HL-60/S4 treated with phorbol 12-myristate 13-acetate at 8.2 ng/mL for 4 days and 3 days (cell line): ENCODE measurements around the gene PLSCR1.

Source experiments
- in situ Hi-C: fragments of 300-500 bp; cut with MboI; formaldehyde crosslinking; loops from 2 replicates; pipeline ENCODE4 v1.15.0; 2022; ENCODE audit warnings: low sequenced_read_pairs

PLSCR1 gene, protein sequence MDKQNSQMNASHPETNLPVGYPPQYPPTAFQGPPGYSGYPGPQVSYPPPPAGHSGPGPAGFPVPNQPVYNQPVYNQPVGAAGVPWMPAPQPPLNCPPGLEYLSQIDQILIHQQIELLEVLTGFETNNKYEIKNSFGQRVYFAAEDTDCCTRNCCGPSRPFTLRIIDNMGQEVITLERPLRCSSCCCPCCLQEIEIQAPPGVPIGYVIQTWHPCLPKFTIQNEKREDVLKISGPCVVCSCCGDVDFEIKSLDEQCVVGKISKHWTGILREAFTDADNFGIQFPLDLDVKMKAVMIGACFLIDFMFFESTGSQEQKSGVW

DNA sequence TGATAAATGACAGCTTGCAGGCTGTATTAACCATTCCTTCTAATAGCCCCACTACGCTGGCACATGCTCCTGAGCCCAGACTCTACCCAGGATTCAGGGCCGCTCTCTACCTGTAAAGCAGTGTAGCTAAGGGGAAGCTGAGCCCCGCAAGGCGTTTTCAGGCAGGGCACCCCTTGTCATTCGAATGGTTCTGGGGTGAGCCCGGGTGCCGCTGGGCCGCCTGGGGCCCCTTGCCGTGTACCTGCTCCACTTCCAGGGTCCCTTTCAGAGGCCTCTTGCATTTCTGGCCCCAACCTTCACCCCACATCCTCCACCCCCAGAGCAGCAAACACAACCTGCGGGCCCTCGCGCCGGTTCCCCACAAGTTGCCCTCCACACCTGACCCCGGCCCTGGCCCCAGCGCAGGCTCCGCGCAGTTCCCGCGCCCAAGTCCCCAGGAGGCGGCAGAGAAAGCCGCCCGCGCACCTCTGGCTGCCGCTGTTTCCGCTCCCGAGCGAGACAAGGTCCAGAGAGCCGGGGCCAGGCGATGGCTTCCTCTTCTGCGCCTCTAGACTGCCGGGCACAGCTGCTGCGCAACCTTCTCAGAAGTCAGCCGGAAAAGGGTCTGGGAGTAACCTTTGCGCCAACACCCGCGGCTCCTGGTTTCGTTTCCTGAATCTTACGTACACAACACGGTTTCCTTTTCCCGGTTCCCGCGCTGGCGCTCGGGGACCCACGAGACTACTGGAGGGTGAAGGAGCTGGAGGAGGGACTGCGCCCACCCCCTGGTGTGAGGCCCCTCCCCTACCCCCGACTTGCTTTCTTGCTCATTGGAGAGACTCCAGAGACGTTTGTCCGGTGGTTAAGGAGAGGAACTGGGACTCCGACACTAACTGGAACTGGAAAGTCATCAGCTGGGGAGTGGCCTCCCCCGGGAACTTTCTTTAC is at the start of gene PLSCR1:
TSS of gene PLSCR1 (minus strand) at position 606 of the 927 bp plus-strand sequence. CDS start 8,055 bp downstream, outside the sequence.
- in situ Hi-C loops = no loop called here

DNA sequence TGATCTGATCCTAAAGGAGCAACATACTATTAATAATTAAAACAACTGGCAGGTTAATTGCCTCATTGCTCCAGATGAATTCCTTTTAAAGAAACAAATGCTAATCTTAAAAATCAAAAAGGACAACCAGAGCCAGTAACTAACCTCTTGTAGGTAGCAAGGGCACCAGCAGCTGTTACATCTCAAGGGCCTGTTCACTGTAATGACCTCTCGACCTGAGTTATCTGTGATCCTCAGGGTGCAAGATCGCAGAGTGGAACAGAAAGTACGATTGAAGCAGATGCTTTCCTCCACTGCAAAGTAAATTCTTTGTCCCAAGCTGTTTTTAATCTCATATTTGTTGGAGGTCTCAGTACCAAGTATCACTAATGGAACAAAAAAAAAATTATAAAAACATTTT is 49.4 kb upstream of the PLSCR1 start:
- in situ Hi-C loops = loop anchor here (25.0 kb wide), 1 partner anchor 381 kb away; no protein-coding TSS in a partner anchor

DNA sequence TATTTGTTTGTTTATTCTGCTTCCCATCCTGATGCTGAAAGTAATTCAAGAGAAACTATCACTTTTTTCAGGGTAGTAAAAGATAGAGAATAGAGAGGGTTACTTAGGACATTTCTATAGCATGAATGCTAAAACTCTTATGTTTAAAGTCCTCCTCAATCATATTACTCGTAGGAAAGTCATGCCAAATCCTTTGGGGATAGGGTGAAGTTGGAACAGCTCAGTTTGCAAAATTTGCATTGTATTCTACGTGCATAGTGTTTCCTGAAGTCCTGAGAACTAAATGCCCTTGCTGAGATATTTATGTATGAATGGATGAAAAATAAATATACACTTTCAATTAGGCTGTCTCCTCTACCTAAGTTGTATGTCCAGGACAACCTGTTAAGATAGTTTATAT is 46.1 kb upstream of the PLSCR1 start:
- in situ Hi-C loops = loop anchor here (25.0 kb wide), 1 partner anchor 378 kb away; no protein-coding TSS in a partner anchor

DNA sequence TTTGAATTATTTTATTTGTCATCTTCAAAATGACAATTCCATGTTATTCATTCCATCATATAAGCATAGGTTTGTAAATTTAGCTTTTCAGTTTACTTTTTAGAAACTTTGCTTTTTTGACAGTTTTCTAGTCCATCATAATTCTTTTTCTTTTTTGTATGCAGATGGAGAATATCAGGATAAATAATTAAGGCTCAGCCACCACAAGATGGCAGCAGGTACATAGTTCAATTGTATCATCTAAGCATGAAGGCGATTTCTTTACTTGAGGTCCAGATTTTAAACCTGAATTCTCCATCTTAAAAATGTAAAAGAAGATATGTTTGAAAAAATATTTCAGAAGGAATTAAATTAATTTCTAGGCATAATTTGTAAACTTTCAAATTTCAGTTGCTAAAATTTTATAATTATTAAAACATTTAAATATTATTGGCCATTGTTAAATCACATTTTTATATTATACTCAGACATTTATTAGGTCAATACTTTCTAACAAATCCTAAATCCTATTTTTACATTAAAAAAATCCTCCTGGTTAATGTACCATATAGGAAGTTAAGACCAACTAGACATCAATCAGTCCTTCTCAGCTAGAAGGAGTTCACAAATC is 45.6 kb upstream of the PLSCR1 start:
- in situ Hi-C loops = loop anchor here (25.0 kb wide), 1 partner anchor 378 kb away; no protein-coding TSS in a partner anchor

DNA sequence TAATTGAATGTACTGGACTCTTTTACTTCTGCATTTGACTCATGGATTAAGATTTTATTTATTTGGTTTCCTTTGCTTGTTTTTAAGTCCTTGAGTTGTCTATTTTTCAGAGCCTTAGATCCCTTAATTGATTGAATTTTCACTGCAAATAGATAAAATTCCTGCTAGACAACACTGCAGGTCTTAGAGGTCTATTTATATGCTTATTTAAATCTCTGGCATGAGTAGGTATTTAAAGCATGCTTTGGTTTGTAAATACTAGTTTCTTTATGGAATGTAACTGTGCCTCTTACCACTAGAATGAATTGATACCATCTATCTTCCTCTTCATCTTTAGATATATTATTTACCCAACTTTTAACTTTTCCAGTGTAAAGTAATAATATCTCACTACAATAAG is 40.7 kb upstream of the PLSCR1 start:
- in situ Hi-C loops = loop anchor here (25.0 kb wide), 1 partner anchor 373 kb away; no protein-coding TSS in a partner anchor

DNA sequence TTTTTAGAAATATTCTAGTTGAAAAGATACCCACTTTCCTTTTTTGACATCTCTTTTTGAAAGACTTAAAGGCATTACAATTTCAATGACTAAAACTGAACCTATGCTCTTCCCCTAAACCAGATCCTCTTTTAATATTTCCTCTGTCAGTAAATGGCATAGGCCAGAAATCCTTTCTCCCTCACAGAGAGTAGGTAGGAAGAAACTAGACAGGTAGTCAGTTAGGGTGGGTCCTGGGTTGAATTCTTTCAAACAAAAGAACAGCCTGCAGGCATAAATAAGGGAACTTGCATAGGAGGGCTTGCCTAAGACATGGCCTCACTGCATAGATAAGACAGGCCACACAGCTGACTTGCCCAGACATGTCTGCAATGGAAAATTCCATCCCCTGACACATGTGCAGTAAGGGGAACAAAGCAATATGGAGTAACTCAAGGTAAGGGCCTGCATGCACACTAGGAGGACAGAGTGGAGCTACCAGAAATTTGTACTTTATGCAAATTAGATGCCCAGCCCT is 37.6 kb upstream of the PLSCR1 start:
- in situ Hi-C loops = loop anchor here (25.0 kb wide), 1 partner anchor 370 kb away; no protein-coding TSS in a partner anchor

DNA sequence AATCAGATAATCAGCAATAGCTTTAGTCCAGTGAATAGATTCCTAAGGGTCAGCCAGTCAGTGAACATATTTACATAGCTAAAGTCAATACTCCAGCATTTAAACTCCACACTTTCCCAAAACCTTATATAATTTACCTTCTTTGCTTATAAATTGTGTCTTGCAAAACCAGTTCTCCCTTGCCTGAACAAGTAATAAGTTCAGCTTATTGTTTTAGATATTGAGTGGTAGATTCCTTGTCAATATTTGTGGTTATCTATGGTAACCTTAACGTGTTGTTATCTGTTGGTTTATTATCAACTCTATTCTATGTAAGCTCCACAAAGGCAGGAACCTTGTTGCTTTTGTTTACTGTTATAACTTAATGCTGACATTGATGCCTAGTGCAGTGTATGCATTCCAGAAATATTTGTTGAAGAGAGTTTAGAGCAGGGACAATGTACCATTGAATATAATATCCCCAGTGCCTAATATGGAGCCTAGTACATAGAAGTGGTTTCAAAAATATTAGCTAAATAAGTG is 36.7 kb upstream of the PLSCR1 start:
- in situ Hi-C loops = loop anchor here (25.0 kb wide), 1 partner anchor 369 kb away; no protein-coding TSS in a partner anchor

DNA sequence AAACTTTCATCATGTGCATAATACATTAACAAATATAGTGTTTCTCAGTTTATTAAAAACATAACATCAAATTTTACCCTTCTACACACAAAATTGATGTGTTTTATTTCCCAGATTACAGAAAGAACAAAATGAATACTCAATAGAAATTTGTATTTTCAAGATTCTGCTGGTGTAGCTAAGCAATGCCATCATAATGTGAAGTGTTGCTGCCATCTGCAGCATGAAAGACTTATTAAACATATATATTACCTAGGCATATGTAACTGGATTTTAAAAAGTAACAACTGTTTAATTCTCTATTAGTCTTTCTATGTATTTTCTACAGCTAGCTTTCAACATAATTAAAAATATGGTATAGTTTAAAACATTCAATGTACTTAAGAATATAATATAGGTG is 33.3 kb upstream of the PLSCR1 start:
- in situ Hi-C loops = loop anchor here (25.0 kb wide), 1 partner anchor 365 kb away; no protein-coding TSS in a partner anchor

DNA sequence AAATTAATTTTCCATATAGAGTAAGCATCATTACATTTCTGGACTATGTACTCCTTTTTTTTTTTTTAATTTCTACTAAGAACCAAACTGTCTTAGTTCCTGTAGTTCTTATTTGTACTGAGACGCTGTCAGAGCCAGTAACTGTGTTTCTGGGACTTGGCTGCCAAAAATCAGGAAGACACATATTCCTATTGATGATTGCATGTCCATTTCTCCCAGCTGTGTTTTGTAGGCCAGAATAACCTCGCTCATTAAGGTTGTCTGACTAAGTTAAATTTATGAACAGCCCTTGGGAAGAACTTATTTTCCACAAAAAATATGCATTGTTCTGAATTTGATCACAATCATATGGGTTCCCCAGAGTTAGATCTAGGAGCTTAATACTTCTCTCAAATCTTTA is 31.2 kb upstream of the PLSCR1 start:
- in situ Hi-C loops = loop anchor here (25.0 kb wide), 1 partner anchor 363 kb away; no protein-coding TSS in a partner anchor

DNA sequence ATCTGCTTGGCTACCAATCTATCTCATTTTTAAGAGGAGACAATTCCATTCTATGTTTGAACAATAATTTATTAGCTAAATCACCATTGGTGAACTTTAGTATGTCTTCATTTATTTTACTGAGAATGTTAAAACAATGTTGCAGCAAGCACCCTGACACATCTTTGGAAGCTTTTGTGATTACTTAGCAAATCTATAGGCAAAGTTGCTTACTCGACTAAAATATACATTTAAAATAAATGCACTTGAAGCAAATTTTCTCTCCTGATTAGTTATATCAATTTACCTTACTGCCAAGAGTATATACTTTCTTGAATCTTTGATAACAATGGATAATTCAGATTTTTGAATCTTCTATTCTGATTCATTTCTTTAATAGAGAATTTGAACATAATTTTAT is 29.8 kb upstream of the PLSCR1 start:
- in situ Hi-C loops = no loop called here

DNA sequence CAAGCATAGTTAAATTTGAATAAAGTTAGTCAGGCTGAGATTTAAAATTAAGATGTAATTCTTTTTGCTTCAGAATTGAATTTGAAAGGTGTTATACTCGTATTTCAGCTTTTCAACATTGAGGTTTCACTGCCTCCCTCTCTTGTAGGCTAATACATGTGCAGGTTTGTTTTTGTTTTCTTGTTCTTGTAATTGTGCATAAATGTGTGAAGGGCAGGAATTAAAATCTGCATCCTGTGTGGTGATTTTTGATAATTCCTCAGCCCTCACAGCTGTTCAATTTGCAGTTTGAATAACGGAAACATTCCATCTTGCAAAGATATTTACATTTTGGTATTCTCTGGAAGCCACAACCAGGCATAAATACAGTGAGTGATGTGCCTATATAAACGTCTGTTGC is 24.9 kb upstream of the PLSCR1 start:
- in situ Hi-C loops = no loop called here

DNA sequence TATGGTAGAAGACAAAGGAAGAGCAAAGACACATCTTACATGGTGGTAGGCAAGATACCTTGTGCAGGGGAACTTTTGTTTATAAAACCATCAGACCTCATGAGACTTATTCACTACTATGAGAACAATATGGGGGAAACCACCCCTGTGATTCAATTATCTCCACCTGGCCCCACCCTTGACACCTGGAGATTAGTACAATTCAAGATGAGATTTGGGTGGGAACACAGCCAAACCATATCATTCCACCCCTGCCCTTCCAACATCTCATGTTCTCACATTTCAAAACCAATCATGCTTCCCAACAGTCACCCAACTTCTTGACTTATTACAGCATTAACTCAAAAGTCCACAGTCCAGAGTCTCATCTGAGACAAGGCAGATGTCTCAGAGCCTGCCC is 21.7 kb upstream of the PLSCR1 start:
- in situ Hi-C loops = no loop called here

DNA sequence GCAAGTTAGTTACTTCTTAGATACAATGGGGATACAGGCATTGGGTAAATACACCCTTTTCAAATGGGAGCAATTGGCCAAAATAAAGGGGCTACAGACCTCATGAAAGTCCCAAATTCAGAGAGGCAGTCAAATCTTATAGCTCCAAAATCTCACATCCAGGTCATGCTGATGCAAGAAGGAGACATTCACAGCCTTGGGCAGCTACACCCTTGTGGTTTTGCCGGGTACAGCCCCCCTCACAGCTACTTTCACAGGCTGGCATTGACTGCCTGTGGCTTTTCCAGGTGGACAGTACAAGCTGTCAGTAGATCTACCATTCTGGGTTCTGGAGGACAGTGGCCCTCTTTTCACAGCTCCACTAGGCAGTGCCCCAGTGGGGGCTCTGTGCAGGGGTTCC is 17.5 kb upstream of the PLSCR1 start:
- in situ Hi-C loops = no loop called here

DNA sequence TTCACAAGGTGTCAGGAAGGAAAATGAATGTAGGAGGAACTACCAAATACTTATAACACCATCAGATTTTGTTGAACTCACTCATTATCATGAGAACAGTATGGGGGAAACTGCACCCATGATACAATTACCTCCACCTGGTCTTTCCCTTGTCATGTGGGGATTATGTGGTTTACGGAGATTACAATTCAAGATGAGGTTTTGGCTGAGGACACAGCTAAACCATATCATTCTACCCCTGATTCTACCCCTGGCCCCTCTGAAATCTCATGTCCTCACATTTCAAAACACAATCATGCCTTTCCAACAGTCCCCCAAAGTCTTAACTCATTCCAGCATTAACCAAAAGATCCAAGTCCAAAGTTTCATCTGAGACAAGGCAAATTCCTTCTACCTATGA is 17.1 kb upstream of the PLSCR1 start:
- in situ Hi-C loops = no loop called here

DNA sequence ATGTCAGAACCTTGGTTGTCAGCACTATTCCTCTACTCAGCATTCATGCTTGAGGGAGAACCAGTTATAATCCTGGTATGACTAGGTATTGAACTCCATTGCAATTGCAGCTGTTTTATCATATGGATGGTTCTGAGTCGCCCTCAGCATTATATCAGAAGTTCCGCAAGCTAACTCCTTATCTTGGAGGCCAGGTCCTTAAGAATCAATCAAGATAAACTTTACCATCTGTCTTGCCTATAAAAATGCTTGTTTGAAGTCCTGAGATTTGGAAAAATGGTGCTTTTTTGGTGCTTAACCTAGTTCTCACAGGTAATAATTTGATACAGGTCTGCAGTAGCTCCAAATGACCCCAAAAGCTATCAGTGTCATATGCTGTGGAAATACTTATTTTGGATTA is 16.3 kb upstream of the PLSCR1 start:
- in situ Hi-C loops = no loop called here

DNA sequence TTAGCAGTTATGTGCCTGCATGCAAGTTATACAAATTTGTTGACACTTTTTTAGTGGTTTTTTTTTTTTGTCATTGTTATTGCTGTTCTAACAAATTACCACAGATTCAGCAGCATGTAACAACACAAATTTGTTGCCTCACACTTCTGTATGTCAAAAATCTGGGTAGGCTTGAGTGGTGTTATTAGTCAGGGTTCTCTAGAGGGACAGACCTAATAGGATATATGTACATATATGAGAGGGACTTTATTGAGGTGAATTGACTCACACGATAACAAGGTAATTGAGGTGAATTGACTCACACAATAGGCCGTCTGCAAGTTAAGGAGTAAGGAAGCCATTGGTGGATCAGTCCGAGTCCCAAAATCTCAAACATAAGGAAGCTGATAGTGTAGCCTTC is 15.0 kb upstream of the PLSCR1 start:
- in situ Hi-C loops = no loop called here

DNA sequence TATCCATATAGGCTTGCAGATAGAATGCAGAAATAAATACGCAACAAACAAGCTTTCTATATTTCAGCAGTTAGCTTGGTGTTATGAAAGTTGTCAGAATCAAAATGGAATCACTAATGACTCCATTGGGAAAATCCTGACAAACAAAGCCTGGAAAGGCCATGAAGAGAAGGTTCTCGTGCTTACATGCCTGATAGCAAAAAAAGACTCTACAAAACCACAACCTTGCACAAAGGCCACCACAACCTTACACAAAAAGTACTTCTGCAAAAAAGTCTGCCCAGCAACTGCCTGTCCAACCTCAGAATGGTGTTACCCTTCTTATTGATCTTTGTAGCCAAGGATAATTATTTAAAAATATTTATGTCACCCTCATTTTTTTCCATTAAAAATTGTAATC is 14.4 kb upstream of the PLSCR1 start:
- in situ Hi-C loops = no loop called here

DNA sequence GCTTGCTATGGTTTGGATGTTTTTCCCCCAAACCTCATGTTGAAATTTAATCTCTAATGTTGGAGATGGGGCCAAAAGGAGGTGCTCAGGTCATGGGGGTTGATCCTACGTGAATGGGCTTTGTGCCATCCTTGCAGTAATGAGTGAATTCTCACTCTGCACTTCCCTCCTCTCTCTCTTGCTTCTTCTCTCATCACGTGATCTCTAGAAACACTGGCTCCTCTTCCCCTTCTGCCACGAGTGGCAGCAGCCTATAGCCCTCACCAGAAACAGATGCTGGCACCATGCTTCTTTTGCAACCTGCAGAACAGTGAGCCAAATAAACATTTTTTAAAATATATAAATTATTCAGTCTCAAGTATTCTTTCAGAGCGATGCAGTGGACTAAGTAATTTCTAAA is 13.3 kb upstream of the PLSCR1 start:
- in situ Hi-C loops = no loop called here

DNA sequence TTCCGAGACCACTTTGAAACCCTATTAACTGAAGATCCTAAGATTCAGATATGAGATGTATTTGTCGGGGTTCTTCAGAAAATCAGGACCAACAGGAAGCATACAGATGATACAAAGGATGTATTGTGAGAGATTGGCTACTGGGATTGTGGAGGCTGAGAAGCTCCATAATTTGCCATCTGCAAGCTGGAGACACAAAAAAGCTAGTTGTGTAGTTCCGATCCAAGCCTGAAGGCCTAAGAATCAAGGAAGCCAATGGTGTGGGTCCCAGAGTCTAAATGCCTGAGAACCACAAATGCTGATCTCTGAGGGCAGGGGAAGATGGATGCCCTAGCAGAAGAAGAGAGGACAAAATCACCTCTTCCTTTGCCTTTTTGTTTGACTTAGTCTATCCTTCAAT is 10.9 kb upstream of the PLSCR1 start:
- in situ Hi-C loops = no loop called here

DNA sequence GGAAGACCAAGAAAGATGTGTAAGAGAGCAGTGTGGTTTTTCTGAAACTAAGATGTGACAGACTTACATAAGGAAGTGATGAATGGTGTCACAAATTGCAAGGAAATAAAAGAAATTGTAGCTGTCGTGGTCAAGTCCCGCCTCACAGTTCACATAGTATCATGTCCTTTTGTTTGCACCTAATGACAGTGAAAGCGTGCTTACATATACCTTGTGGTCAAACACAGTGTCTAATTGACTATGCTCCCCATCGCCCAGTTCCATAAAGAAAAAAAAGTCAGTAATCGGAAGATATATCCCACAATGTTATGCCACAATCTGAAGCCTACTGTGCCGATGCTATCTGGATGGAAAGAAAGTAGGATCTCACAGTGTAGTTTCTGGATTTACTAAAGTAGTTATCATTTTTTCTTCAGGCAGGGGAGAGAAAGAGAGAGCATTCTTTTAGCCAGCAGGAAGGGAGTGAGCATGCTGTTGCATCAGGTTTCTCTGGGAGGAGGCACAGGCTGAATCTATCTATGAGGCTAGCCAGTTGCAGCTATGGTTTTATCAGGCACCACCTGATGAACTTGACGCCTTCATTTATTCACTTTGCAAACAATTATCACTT is 9.8 kb upstream of the PLSCR1 start:
- in situ Hi-C loops = no loop called here
